Measurements from ENCODE around the gene ATF7. TPM values are rescaled to one million over a fixed set of nuclear protein-coding genes. Genes with fewer than 3 reads are reported as not detected.

Gene ATF7
- total and polyA plus RNA-seq, 2 donors (not counting 3 experiments of a cell fraction or from before 2014, with no cell fraction given), result 36.0 to 68.5 TPM

GRCh38 chr12:53478865-53479264 is 147.3 kb downstream of the ATF7 start:
- BruUV-seq (replicated peaks), result no TSS peak
- no peak overlapping the region for H3K27ac ChIP-seq (ENCODE audit: insufficient read depth, low read depth, low read length)
- peaks cover 32% of the 10 kb centered on the region for H3K79me2 ChIP-seq (ENCODE audit: control insufficient read depth, insufficient read depth, low read length)
- no peak for DNase-seq (ENCODE audit: low read depth, low spot score)
- H3K4me2 ChIP-seq (ENCODE audit: insufficient read depth, low read length), result no peak overlapping the region
- ChIA-PET POLR2A (interaction anchor here (1.5 kb wide), 1 partner anchor 13 kb away, joined by 6 read pairs; no protein-coding TSS in a partner anchor), CTCF (interaction anchor here (1.4 to 5.6 kb wide), 2 partner anchors 21 to 30 kb away, joined by 3 to 48 read pairs; partner anchors contain the start of genes MAP3K12 and NPFF)
- H3K36me3 ChIP-seq (ENCODE audit: control insufficient read depth in 2 of 2, extremely low read depth in 1 of 2, insufficient read depth in 2 of 2, low read length in 2 of 2), result peaks cover 58 to 64% of the 10 kb centered on the region in 2 experiments
- no peak for FAIRE-seq
- H3K9ac ChIP-seq (replicated peaks; ENCODE audit: extremely low read depth, insufficient read depth, low read length), result no peak overlapping the region
- H3K4me3 ChIP-seq (replicated peaks in 1 of 3; ENCODE audit: insufficient read depth in 1 of 3, low read depth in 1 of 3, low read length in 3 of 3), result no peak overlapping the region
- no peaks in the 10 kb centered on the region for H3K9me3 ChIP-seq (replicated peaks; ENCODE audit: control insufficient read depth, insufficient read depth, low read length)
- no peaks in the 10 kb centered on the region for H3K27me3 ChIP-seq (ENCODE audit: control insufficient read depth in 2 of 2, insufficient read depth in 2 of 2, low read length in 2 of 2)
- dilution Hi-C loops (cut with MboI; ENCODE audit: extremely low pct_ligation_motif_present, low sequenced_read_pairs), result no loop called here
- intact Hi-C loops (cut with micrococcal nuclease), result no loop called here
- H2AFZ ChIP-seq (ENCODE audit: low read depth, low read length), result no peak overlapping the region
- no peaks in the 10 kb centered on the region for H3K4me1 ChIP-seq (ENCODE audit: control insufficient read depth, extremely low read depth, insufficient read depth, low read length)
- no peaks in the 10 kb centered on the region for H3K9me1 ChIP-seq (replicated peaks; ENCODE audit: control insufficient read depth, extremely low read depth, insufficient read depth, low read length)
- no peak for TF ChIP-seq EZH2 (IDR thresholded peaks at IDR 0.05; ENCODE audit: borderline replicate concordance, low read depth, low read length, severe bottlenecking)
- TF ChIP-seq POLR2AphosphoS5 (IDR thresholded peaks at IDR 0.05; ENCODE audit: insufficient read depth, low read depth, low read length), result no peak
- TF ChIP-seq JUN (IDR thresholded peaks at IDR 0.05; ENCODE audit: borderline replicate concordance, insufficient read depth, insufficient read length, low read depth), result no peak
- TF ChIP-seq, protein P1, sequence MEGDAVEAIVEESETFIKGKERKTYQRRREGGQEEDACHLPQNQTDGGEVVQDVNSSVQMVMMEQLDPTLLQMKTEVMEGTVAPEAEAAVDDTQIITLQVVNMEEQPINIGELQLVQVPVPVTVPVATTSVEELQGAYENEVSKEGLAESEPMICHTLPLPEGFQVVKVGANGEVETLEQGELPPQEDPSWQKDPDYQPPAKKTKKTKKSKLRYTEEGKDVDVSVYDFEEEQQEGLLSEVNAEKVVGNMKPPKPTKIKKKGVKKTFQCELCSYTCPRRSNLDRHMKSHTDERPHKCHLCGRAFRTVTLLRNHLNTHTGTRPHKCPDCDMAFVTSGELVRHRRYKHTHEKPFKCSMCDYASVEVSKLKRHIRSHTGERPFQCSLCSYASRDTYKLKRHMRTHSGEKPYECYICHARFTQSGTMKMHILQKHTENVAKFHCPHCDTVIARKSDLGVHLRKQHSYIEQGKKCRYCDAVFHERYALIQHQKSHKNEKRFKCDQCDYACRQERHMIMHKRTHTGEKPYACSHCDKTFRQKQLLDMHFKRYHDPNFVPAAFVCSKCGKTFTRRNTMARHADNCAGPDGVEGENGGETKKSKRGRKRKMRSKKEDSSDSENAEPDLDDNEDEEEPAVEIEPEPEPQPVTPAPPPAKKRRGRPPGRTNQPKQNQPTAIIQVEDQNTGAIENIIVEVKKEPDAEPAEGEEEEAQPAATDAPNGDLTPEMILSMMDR (IDR thresholded peaks at IDR 0.05; ENCODE audit: extremely low read depth in 1 of 2, insufficient read depth in 1 of 2, low read depth in 1 of 2, low read length in 2 of 2), result no peak
- no peak for TF ChIP-seq FOS (IDR thresholded peaks at IDR 0.05; ENCODE audit: borderline replicate concordance, insufficient read depth, low read length)
- no peak for TF ChIP-seq MAX (IDR thresholded peaks at IDR 0.05; ENCODE audit: insufficient read depth, insufficient read length)
- TF ChIP-seq MYC (IDR thresholded peaks at IDR 0.05; ENCODE audit: low read depth, low read length), result no peak
- TF ChIP-seq GATA2 (IDR thresholded peaks at IDR 0.05; ENCODE audit: insufficient read depth, insufficient read length, low read depth, low read length), result no peak
- TF ChIP-seq POLR2A (IDR thresholded peaks at IDR 0.05; ENCODE audit: low read depth, low read length), result no peak
- H4K20me1 ChIP-seq (replicated peaks; ENCODE audit: control insufficient read depth, extremely low read depth, insufficient read depth, low read length), result peaks cover 8% of the 10 kb centered on the region
